HepG2 (cell line): ENCODE data around the gene UBASH3A. TPM values are rescaled to one million over a fixed set of nuclear protein-coding genes. Genes with fewer than 3 reads are reported as not detected.

Experiments used
- CREM ChIP-seq, 2 experiments: sonication (generic) in 1 of 2; formaldehyde crosslinking in 1 of 2; IDR thresholded peaks; 2 replicates each; pipeline versions ENCODE4 v1.4.0 to v1.6.1; 2016 to 2020; ENCODE audit warnings: antibody characterized with exemption in 1 of 2, mild to moderate bottlenecking in 1 of 2, missing genetic modification reagents in 1 of 2
- HIC2 ChIP-seq: sonication (generic); formaldehyde crosslinking; IDR thresholded peaks from 2 replicates; pipeline ENCODE4 v1.9.0; 2022; ENCODE audit warnings: low read depth, missing genetic modification reagents
- HMGXB4 ChIP-seq, 2 experiments: sonication (generic) in 1 of 2; formaldehyde crosslinking in 1 of 2; IDR thresholded peaks; 2 replicates each; pipeline versions ENCODE4 v1.4.0 to v1.6.1; 2018 to 2020; ENCODE audit warnings: missing genetic modification reagents in 2 of 2, borderline replicate concordance in 1 of 2, low read depth in 1 of 2, mild to moderate bottlenecking in 1 of 2, missing biosample characterization in 1 of 2
- KDM4B ChIP-seq: sonication (generic); formaldehyde crosslinking; IDR thresholded peaks from 2 replicates; pipeline ENCODE4 v1.4.0; 2020; ENCODE audit warnings: missing genetic modification reagents
- KDM6A ChIP-seq: IDR thresholded peaks from 2 replicates; pipeline ENCODE4 v1.6.1; 2016; ENCODE audit warnings: low read depth
- MIXL1 ChIP-seq: IDR thresholded peaks from 2 replicates; pipeline ENCODE4 v1.6.1; 2016
- NR2C2 ChIP-seq: sonication (generic); formaldehyde crosslinking; IDR thresholded peaks from 2 replicates; pipeline ENCODE4 v1.4.0; 2020; ENCODE audit warnings: missing genetic modification reagents, mild to moderate bottlenecking, moderate library complexity, borderline replicate concordance
- SAP130 ChIP-seq: IDR thresholded peaks from 2 replicates; pipeline ENCODE4 v1.6.1; 2016; ENCODE audit warnings: low read depth
- SNAPC4 ChIP-seq: sonication (generic); formaldehyde crosslinking; IDR thresholded peaks from 2 replicates; pipeline ENCODE4 v1.4.0; 2020; ENCODE audit warnings: mild to moderate bottlenecking, missing genetic modification reagents
- THYN1 ChIP-seq: sonication (generic); formaldehyde crosslinking; IDR thresholded peaks from 2 replicates; pipeline ENCODE4 v1.8.1; 2023; ENCODE audit warnings: low read depth, mild to moderate bottlenecking, moderate library complexity, missing genetic modification reagents, borderline replicate concordance
- ZBTB33 ChIP-seq: sonication (generic); formaldehyde crosslinking; IDR thresholded peaks from 2 replicates; pipeline ENCODE4 v1.4.0; 2020; ENCODE audit warnings: missing genetic modification reagents
- ZNF143 ChIP-seq: sonication (generic); formaldehyde crosslinking; IDR thresholded peaks from 2 replicates; pipeline ENCODE4 v1.4.0; 2020; ENCODE audit warnings: missing genetic modification reagents
- ZNF326 ChIP-seq: sonication (generic); formaldehyde crosslinking; IDR thresholded peaks from 2 replicates; pipeline ENCODE4 v1.4.0; 2020; ENCODE audit warnings: missing genetic modification reagents, borderline replicate concordance
- ZNF788 ChIP-seq: sonication (generic); formaldehyde crosslinking; IDR thresholded peaks from 2 replicates; pipeline ENCODE4 v1.5.0; 2020; ENCODE audit warnings: mild to moderate bottlenecking, missing genetic modification reagents, borderline replicate concordance
- ZNF792 ChIP-seq: IDR thresholded peaks from 2 replicates; pipeline ENCODE4 v1.6.1; 2016
- polyA plus RNA-seq, 8 experiments: library from polyadenylated mRNA; depleted of rRNA in 3 of 8; stranded (reverse) in 7 of 8; unstranded in 1 of 8; fragments of >200 nt; fragmentation: Illumina TruSeq in 4 of 8; extraction: Trizol in 4 of 8; gene quantifications; 2 replicates each; pipeline versions ENCODE4 v1.2.1 to v1.2.3, GENCODE V29; 2011 to 2016; ENCODE audit warnings: low read depth in 4 of 8, missing spikeins in 1 of 8, mixed read lengths in 1 of 8; ENCODE audit not compliant: insufficient read depth in 1 of 8
- total RNA-seq, 5 experiments: library from RNA; depleted of rRNA; stranded (reverse); fragments of >200 nt; fragmentation: Illumina TruSeq; extraction: Trizol; gene quantifications; 2 replicates each; pipeline ENCODE4 v1.2.3, GENCODE V29; 2016; ENCODE audit warnings: low read depth in 1 of 5
- TF ChIP-seq, protein P1 (sequence below): sonication (generic); formaldehyde crosslinking; IDR thresholded peaks from 2 replicates; pipeline ENCODE4 v1.8.0; 2022; ENCODE audit warnings: low read depth, missing genetic modification reagents

Gene UBASH3A
- total and polyA plus RNA-seq, 2 of the 13 experiments (the other 11 are each of a cell fraction or from before 2014, with no cell fraction given) = not detected

GRCh38 chr21:42386034-42386591, 17.6 kb upstream of the UBASH3A start (continued):
- TF ChIP-seq KDM6A (CRISPR knock-in tag) (peak; percentile 90), ZNF326 (CRISPR knock-in tag) (no peak), SNAPC4 (no peak), ZNF788 (CRISPR knock-in tag) (peak; percentile 67; the same call in 1 of the 2 replicates), SAP130 (peak; percentile 86), HMGXB4 (CRISPR knock-in tag; IDR thresholded peaks at IDR 0.05; ENCODE audit: borderline replicate concordance in 1 of 2, low read depth in 1 of 2) (peak in 1 of 2 experiments; percentile 30; a peak in 2 of 4 replicates), HIC2 (peak; percentile 100), ZNF143 (peak; percentile 40; the same call in 1 of the 2 replicates), ZNF792 (CRISPR knock-in tag) (no peak; the same call in 1 of the 2 replicates), KDM4B (CRISPR knock-in tag) (peak; percentile 90), MIXL1 (CRISPR knock-in tag) (no peak), THYN1 (CRISPR knock-in tag) (no peak), ZBTB33 (CRISPR knock-in tag) (peak; percentile 58; the same call in 1 of the 2 replicates), CREM (IDR thresholded peaks at IDR 0.05) (peak; percentile 83), CREM (CRISPR knock-in tag; IDR thresholded peaks at IDR 0.05) (no peak), NR2C2 (peak; percentile 71)
- TF ChIP-seq, protein P1, sequence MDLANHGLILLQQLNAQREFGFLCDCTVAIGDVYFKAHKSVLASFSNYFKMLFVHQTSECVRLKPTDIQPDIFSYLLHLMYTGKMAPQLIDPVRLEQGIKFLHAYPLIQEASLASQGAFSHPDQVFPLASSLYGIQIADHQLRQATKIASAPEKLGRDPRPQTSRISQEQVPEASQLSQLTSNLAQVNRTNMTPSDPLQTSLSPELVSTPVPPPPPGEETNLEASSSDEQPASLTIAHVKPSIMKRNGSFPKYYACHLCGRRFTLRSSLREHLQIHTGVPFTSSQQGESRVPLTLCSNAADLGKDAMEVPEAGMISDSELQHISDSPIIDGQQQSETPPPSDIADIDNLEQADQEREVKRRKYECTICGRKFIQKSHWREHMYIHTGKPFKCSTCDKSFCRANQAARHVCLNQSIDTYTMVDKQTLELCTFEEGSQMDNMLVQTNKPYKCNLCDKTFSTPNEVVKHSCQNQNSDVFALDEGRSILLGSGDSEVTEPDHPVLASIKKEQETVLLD (CRISPR knock-in tag) = no peak
